Measurements from ENCODE around the gene NRP1. TPM values are rescaled to one million over a fixed set of nuclear protein-coding genes. Genes with fewer than 3 reads are reported as not detected.

NRP1 gene
- total and polyA plus RNA-seq, 2 of the 8 experiments (the other 6 are each of a cell fraction or from before 2014, with no cell fraction given) = 1.2 to 2.1 TPM

DNA sequence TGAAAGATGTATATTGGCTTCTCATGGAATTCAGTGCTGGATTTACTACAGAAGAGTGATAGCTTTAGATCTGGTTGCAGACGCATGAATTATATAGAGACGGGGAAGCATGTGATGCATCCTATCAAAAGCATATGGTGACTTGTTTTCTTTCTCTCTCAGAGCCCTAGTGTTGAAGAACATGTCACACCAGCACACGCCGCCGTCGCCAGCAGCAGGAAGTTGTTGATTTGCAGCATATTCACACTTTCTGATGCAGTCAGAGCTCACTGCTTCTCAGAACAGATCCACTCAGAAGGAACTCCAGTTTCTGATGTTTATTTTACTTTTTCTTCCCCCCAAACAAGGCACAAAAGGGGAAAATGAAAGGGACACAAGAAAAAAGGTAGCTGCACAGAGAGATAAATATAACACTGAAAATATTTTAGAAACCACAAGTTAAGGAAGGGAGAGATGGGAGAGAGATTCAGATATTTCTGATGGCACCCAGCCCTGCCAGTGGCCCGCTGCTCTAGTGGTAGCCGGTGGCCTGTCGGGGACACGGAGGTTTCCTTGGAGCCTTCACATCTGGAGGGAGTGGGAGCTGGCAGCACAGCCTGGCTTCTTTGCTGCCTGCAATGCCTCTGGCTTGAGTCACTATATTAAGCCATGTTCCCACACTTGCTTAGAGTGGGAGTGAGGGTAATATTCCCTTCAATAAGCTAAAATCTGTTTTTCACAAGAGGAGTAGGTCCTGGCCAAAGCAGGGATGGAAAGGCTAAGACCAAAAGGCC is 123.2 kb downstream of the NRP1 start (continued):
- TF ChIP-seq RBBP5 (IDR thresholded peaks at IDR 0.05; ENCODE audit: borderline replicate concordance, low read depth, low read length) (no peak), TEAD4 (IDR thresholded peaks at IDR 0.05; ENCODE audit: low read depth, low read length) (no peak)
- TF ChIP-seq, protein P1, sequence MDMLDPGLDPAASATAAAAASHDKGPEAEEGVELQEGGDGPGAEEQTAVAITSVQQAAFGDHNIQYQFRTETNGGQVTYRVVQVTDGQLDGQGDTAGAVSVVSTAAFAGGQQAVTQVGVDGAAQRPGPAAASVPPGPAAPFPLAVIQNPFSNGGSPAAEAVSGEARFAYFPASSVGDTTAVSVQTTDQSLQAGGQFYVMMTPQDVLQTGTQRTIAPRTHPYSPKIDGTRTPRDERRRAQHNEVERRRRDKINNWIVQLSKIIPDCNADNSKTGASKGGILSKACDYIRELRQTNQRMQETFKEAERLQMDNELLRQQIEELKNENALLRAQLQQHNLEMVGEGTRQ (IDR thresholded peaks at IDR 0.05; ENCODE audit: low read length) = no peak
